Kidney epithelial cell (primary cell): ENCODE data around the gene RBP5. TPM values are rescaled to one million over a fixed set of nuclear protein-coding genes. Genes with fewer than 3 reads are reported as not detected.

Experiments used
- DNase-seq: peaks from one replicate; pipeline ENCODE4 v3.0.0-alpha.2; 2010; ENCODE audit warnings: low read depth
- H3K27me3 ChIP-seq: 2 replicates; pipeline ENCODE4 v1.6.0; 2011; ENCODE audit warnings: low read length; ENCODE audit not compliant: control insufficient read depth, insufficient read depth
- H3K36me3 ChIP-seq: 2 replicates; pipeline ENCODE4 v1.5.1; 2011; ENCODE audit warnings: low read length; ENCODE audit not compliant: control insufficient read depth, insufficient read depth
- H3K4me3 ChIP-seq: 2 replicates; pipeline ENCODE4 v1.5.1; 2011; ENCODE audit warnings: low read depth, mild to moderate bottlenecking, control low read depth, low read length
- CTCF ChIP-seq: IDR thresholded peaks from 2 replicates; pipeline ENCODE4 v1.5.1; 2011; ENCODE audit warnings: mild to moderate bottlenecking, moderate library complexity, low read length, control low read depth, inconsistent platforms; ENCODE audit not compliant: insufficient read depth, poor library complexity, severe bottlenecking
- total RNA-seq: library from RNA; depleted of rRNA; stranded (reverse); fragments of >200 nt; gene quantifications from 2 replicates; pipeline ENCODE4 v1.2.3, GENCODE V29; 2015

The RBP5 gene
- total RNA-seq, 1 donor from 2014 or later, result not detected

GRCh38 chr12:7091660-7092228 lies 36.9 kb downstream of the RBP5 start:
- H3K36me3 ChIP-seq, result no peaks in the 10 kb centered on the region
- H3K4me3 ChIP-seq, result peak overlapping the region; percentile 34
- DNase-seq, result no peak
- peaks cover 8% of the 10 kb centered on the region for H3K27me3 ChIP-seq
- TF ChIP-seq CTCF, result no peak

- no peak overlapping the region for H3K4me3 ChIP-seq
- no peak for TF ChIP-seq CTCF
- DNase-seq, result no peak
- H3K36me3 ChIP-seq, result no peaks in the 10 kb centered on the region
- H3K27me3 ChIP-seq, result peaks cover 8% of the 10 kb centered on the region
Measured at GRCh38 chr12:7091171-7091570, 37.5 kb downstream of the RBP5 start.

GRCh38 chr12:7090222-7090998 lies 38.3 kb downstream of the RBP5 start:
- DNase-seq, result no peak
- H3K4me3 ChIP-seq, result no peak overlapping the region
- H3K27me3 ChIP-seq, result peaks cover 8% of the 10 kb centered on the region
- no peak for TF ChIP-seq CTCF
- no peaks in the 10 kb centered on the region for H3K36me3 ChIP-seq

GRCh38 chr12:7089196-7089871 lies 39.4 kb downstream of the RBP5 start:
- Histone ChIP-seq H3K36me3 (no peaks in the 10 kb centered on the region), H3K4me3 (no peak overlapping the region), H3K27me3 (peaks cover 8% of the 10 kb centered on the region)
- DNase-seq, result no peak
- TF ChIP-seq CTCF, result no peak

- no peak overlapping the region for H3K4me3 ChIP-seq
- no peaks in the 10 kb centered on the region for H3K36me3 ChIP-seq
- no peak for TF ChIP-seq CTCF
Measured at GRCh38 chr12:7083125-7083524, 45.6 kb downstream of the RBP5 start.

GRCh38 chr12:7081037-7081436 lies 47.7 kb downstream of the RBP5 start:
- Histone ChIP-seq H3K4me3 (no peak overlapping the region), H3K36me3 (no peaks in the 10 kb centered on the region), H3K27me3 (no peaks in the 10 kb centered on the region)
- no peak for DNase-seq
- no peak for TF ChIP-seq CTCF

More at GRCh38 chr12:7083125-7083524, 45.6 kb downstream of the RBP5 start:
- H3K27me3 ChIP-seq, result no peaks in the 10 kb centered on the region
- DNase-seq, result no peak
